ENCODE measurements around the gene RHEBL1.

Gene RHEBL1

GRCh38 chr12:49018261-49019119 is 51.3 kb downstream of the RHEBL1 start, which contains the start of gene PRKAG1:
Gene PRKAG1, minus strand, starts transcription at chr12:49018776. Its CDS starts 36 bp downstream, at chr12:49018740.
- DNase-seq: peak; percentile 86

- no peak for DNase-seq
These were observed 51.9 kb downstream of the RHEBL1 start for GRCh38 chr12:49017891-49018260.

GRCh38 chr12:49015196-49015595 is 54.6 kb downstream of the RHEBL1 start:
- DNase-seq: no peak

All from NCI-H1092 treated with DMSO at 0.1 percent for 48 hours (cell line).